Keratinocyte (primary cell): ENCODE measurements around the gene C3orf49. TPM values are rescaled to one million over a fixed set of nuclear protein-coding genes. Genes with fewer than 3 reads are reported as not detected.

ENCODE experiments used
- DNase-seq: peaks from one replicate; pipeline ENCODE4 v3.0.0-alpha.2; 2011; ENCODE audit warnings: low read depth, missing footprints, low spot score
- FAIRE-seq: peaks from 2 replicates; lab custom pipeline; 2011; peaks lifted over from hg19 to GRCh38; lab: Jason Lieb, UNC
- H2AFZ ChIP-seq: 2 replicates; pipeline ENCODE4 v1.6.0; 2012; ENCODE audit warnings: low read length, control low read depth, inconsistent platforms; ENCODE audit not compliant: control insufficient read depth
- H3K27ac ChIP-seq: 2 replicates; pipeline ENCODE4 v1.5.1; 2011; ENCODE audit warnings: low read length; ENCODE audit not compliant: control insufficient read depth, insufficient read depth
- H3K27me3 ChIP-seq: 3 replicates; pipeline ENCODE4 v1.6.0; 2011; ENCODE audit warnings: low read length; ENCODE audit not compliant: control insufficient read depth, insufficient read depth; ENCODE audit errors: extremely low read depth
- H3K36me3 ChIP-seq, 2 experiments: 2 replicates in 1 of 2; 3 replicates in 1 of 2; pipeline ENCODE4 v1.5.1; 2011; ENCODE audit warnings: low read length in 2 of 2, mild to moderate bottlenecking in 1 of 2; ENCODE audit not compliant: control insufficient read depth in 2 of 2, insufficient read depth in 2 of 2; ENCODE audit errors: extremely low read depth in 1 of 2
- H3K4me1 ChIP-seq: 3 replicates; pipeline ENCODE4 v1.5.1; 2011; ENCODE audit warnings: low read length; ENCODE audit not compliant: control insufficient read depth, insufficient read depth; ENCODE audit errors: extremely low read depth
- H3K4me2 ChIP-seq: 3 replicates; pipeline ENCODE4 v1.6.0; 2011; ENCODE audit warnings: low read depth, low read length; ENCODE audit not compliant: control insufficient read depth, insufficient read depth; ENCODE audit errors: extremely low read depth
- H3K4me3 ChIP-seq, 3 experiments: fragments of 200-600 bp in 1 of 3; sonication (generic) in 1 of 3; 2 replicates in 2 of 3; 3 replicates in 1 of 3; pipeline ENCODE4 v1.5.1; 2011 to 2016; ENCODE audit warnings: low read length in 3 of 3, mild to moderate bottlenecking in 3 of 3, control low read depth in 2 of 3, inconsistent platforms in 1 of 3, low read depth in 1 of 3, mixed read lengths in 1 of 3, mixed run types in 1 of 3, moderate library complexity in 1 of 3; ENCODE audit not compliant: control insufficient read depth in 2 of 3, insufficient read depth in 2 of 3; ENCODE audit errors: extremely low read depth in 1 of 3
- H3K79me2 ChIP-seq: 2 replicates; pipeline ENCODE4 v1.6.0; 2012; ENCODE audit warnings: low read length; ENCODE audit not compliant: control insufficient read depth, insufficient read depth
- H3K9ac ChIP-seq: 3 replicates; pipeline ENCODE4 v1.6.0; 2011; ENCODE audit warnings: low read length; ENCODE audit not compliant: control insufficient read depth, insufficient read depth; ENCODE audit errors: extremely low read depth
- H3K9me1 ChIP-seq: 3 replicates; pipeline ENCODE4 v1.6.0; 2011; ENCODE audit warnings: low read length; ENCODE audit not compliant: control insufficient read depth, insufficient read depth; ENCODE audit errors: extremely low read depth
- H3K9me3 ChIP-seq: 2 replicates; pipeline ENCODE4 v1.5.1; 2012; ENCODE audit warnings: low read depth, low read length; ENCODE audit not compliant: control insufficient read depth
- H4K20me1 ChIP-seq: 3 replicates; pipeline ENCODE4 v1.6.0; 2011; ENCODE audit warnings: low read length; ENCODE audit not compliant: control insufficient read depth, insufficient read depth; ENCODE audit errors: extremely low read depth
- EZH2 ChIP-seq: IDR thresholded peaks from one replicate; pipeline ENCODE4 v1.6.1; 2012; ENCODE audit warnings: inconsistent platforms, mild to moderate bottlenecking, low read length, moderate library complexity
- dilution Hi-C: fragments of 300-500 bp; cut with MboI; formaldehyde crosslinking; loops from one replicate; pipeline ENCODE4 v1.7.0; 2020; ENCODE audit warnings: low sequenced_read_pairs; ENCODE audit not compliant: extremely low pct_ligation_motif_present
- polyA plus RNA-seq, 5 experiments: library from polyadenylated mRNA; depleted of rRNA in 3 of 5; stranded (reverse) in 3 of 5; stranded (forward) in 1 of 5; unstranded in 1 of 5; fragments of >200 nt; gene quantifications; 1 replicate in 1 of 5; 2 replicates in 3 of 5; 3 replicates in 1 of 5; pipeline versions ENCODE4 v1.2.1 to v1.2.3, GENCODE V29; 2011 to 2012; ENCODE audit warnings: missing spikeins in 2 of 5, low read depth in 1 of 5, low replicate concordance in 1 of 5
- TF ChIP-seq, protein P1 (sequence below), 3 experiments: IDR thresholded peaks in 1 of 3; conservative IDR thresholded peaks in 1 of 3; optimal IDR thresholded peaks in 1 of 3; 2 replicates in 2 of 3; 3 replicates in 1 of 3; pipeline versions ENCODE3 to v1.5.1; 2011; ENCODE audit warnings: low read length in 3 of 3, mild to moderate bottlenecking in 3 of 3, moderate library complexity in 2 of 3, control low read depth in 1 of 3, inconsistent platforms in 1 of 3; ENCODE audit not compliant: insufficient read depth in 2 of 3; ENCODE audit errors: extremely low read depth in 1 of 3

Gene C3orf49
- polyA plus RNA-seq, 1 donor (not counting 4 experiments of a cell fraction or from before 2014, with no cell fraction given): not detected

DNA sequence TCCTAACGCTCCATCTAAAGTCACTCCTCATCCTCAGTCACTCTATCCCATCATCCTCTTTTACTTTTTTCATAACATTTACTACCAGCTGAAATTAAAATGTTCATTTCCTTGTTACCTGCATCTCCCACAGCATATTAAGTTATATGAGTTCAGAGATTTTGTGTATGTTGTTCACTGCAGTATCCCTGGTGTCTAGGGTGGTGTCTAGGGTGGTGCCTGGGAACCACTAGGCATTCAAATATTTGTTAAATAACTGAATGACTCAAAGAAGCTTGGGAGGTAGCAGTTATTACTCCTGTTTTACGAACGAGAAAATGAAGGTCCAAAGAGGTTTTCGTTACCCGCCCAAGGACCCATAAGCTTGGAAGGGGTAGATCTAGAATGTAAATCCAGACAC, 1.9 kb upstream of the C3orf49 start:
- Histone ChIP-seq H3K36me3 (no peaks in the 10 kb centered on the region), H3K9me1 (no peaks in the 10 kb centered on the region), H3K4me2 (no peak overlapping the region), H2AFZ (no peak overlapping the region), H3K4me3 (no peak overlapping the region), H3K4me1 (no peaks in the 10 kb centered on the region), H4K20me1 (no peaks in the 10 kb centered on the region), H3K9me3 (no peaks in the 10 kb centered on the region), H3K27ac (no peak overlapping the region), H3K9ac (no peak overlapping the region), H3K27me3 (no peaks in the 10 kb centered on the region), H3K79me2 (no peaks in the 10 kb centered on the region)
- FAIRE-seq (no peak), DNase-seq (no peak)
- TF ChIP-seq EZH2: no peak
- TF ChIP-seq, protein P1, sequence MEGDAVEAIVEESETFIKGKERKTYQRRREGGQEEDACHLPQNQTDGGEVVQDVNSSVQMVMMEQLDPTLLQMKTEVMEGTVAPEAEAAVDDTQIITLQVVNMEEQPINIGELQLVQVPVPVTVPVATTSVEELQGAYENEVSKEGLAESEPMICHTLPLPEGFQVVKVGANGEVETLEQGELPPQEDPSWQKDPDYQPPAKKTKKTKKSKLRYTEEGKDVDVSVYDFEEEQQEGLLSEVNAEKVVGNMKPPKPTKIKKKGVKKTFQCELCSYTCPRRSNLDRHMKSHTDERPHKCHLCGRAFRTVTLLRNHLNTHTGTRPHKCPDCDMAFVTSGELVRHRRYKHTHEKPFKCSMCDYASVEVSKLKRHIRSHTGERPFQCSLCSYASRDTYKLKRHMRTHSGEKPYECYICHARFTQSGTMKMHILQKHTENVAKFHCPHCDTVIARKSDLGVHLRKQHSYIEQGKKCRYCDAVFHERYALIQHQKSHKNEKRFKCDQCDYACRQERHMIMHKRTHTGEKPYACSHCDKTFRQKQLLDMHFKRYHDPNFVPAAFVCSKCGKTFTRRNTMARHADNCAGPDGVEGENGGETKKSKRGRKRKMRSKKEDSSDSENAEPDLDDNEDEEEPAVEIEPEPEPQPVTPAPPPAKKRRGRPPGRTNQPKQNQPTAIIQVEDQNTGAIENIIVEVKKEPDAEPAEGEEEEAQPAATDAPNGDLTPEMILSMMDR (optimal IDR thresholded peaks at IDR 0.05 in 1 of 3, IDR thresholded peaks at IDR 0.05 in 1 of 3, conservative IDR thresholded peaks at IDR 0.05 in 1 of 3; ENCODE audit: extremely low read depth in 1 of 3, insufficient read depth in 2 of 3, low read length in 3 of 3): no peak
- dilution Hi-C loops: no loop called here

DNA sequence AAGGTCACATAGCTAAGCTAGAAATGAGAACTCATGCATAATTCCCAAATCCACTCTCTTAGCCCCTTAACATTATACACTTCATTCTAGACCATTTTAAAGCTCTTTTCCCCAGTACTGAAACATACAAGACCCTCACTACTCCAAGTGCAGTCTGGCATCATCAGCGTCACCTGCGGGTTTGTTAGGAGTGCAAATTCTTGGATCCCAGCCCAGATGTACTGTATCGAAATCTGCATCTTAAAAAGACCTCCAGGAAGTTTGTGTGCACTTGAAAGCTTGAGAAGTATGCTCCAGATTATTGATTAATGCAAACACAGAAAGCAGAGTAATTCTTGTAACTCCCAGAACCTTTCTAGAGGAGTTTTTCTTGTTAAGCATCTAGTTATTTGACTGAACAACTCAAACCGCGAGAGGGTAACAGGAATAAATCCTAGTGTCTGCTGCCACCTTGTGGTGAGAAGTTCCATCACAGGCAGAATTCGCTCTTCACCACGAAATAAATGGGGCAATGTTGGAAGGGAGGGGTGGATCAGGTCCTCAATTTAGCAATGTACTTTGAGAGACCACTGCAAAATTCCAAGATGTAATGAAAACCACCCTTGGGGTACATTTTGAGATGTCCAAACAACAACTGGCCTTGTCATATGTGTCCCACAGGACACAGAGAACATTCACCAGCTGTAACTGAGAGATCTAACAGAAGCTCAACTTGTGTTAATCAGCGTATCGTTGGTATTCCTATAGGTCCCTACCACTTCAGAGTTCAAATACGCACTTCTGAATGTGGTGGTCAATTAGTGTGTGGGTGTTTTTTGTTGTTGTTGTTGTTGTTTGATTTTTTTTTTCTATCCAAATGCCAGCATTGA, 583 bp upstream of the C3orf49 start:
- Histone ChIP-seq H4K20me1 (no peaks in the 10 kb centered on the region), H3K9me1 (no peaks in the 10 kb centered on the region), H3K27ac (no peak overlapping the region), H2AFZ (no peak overlapping the region), H3K9me3 (no peaks in the 10 kb centered on the region), H3K4me2 (no peak overlapping the region), H3K4me3 (no peak overlapping the region), H3K27me3 (no peaks in the 10 kb centered on the region), H3K36me3 (no peaks in the 10 kb centered on the region), H3K9ac (no peak overlapping the region), H3K4me1 (no peaks in the 10 kb centered on the region), H3K79me2 (no peaks in the 10 kb centered on the region)
- peak; percentile 97 for FAIRE-seq
- dilution Hi-C loops: no loop called here
- TF ChIP-seq, protein P1 (optimal IDR thresholded peaks at IDR 0.05 in 1 of 3, IDR thresholded peaks at IDR 0.05 in 1 of 3, conservative IDR thresholded peaks at IDR 0.05 in 1 of 3; ENCODE audit: extremely low read depth in 1 of 3, insufficient read depth in 2 of 3, low read length in 3 of 3): peak; percentile 65 to 89 (median 78)
- no peak for TF ChIP-seq EZH2
- DNase-seq: no peak
